HUES48 (cell line): ENCODE data around the gene HK1.
"Not testable (repeated sequence)": the region's sequence is repeated elsewhere in the genome, so short reads cannot be mapped to it uniquely, and the experiment has no call there.

Source experiments
- H3K27ac ChIP-seq: one replicate; pipeline ENCODE4 v1.7.0; 2013; ENCODE audit warnings: low read depth, low read length, inconsistent platforms
- H3K27me3 ChIP-seq: 2 replicates; pipeline ENCODE4 v1.6.1; 2013; ENCODE audit warnings: mild to moderate bottlenecking, low read length; ENCODE audit not compliant: control insufficient read depth, insufficient read depth
- H3K36me3 ChIP-seq: 2 replicates; pipeline ENCODE4 v1.6.1; 2013; ENCODE audit warnings: low read length; ENCODE audit not compliant: control insufficient read depth, insufficient read depth
- H3K4me1 ChIP-seq: 2 replicates; pipeline ENCODE4 v1.6.1; 2013; ENCODE audit warnings: mild to moderate bottlenecking, low read length; ENCODE audit not compliant: control insufficient read depth, insufficient read depth
- H3K4me3 ChIP-seq: 2 replicates; pipeline ENCODE4 v1.5.1; 2013; ENCODE audit warnings: mild to moderate bottlenecking, low read depth, low read length
- H3K9ac ChIP-seq: 2 replicates; pipeline ENCODE4 v1.6.1; 2013; ENCODE audit warnings: mild to moderate bottlenecking, low read depth, low read length, moderate library complexity
- H3K9me3 ChIP-seq: 2 replicates; pipeline ENCODE4 v1.6.1; 2013; ENCODE audit warnings: low read length; ENCODE audit not compliant: control insufficient read depth, insufficient read depth

The HK1 gene

GRCh38 chr10:69242040-69242851, 36.0 kb upstream of the HK1 start:
- Histone ChIP-seq H3K4me1 (no peaks in the 10 kb centered on the region), H3K36me3 (no peaks in the 10 kb centered on the region), H3K27me3 (no peaks in the 10 kb centered on the region), H3K27ac (no peak overlapping the region), H3K4me3 (no peak overlapping the region), H3K9me3 (no peaks in the 10 kb centered on the region), H3K9ac (no peak overlapping the region)

- Histone ChIP-seq H3K9ac (no peak overlapping the region), H3K27ac (no peak overlapping the region), H3K36me3 (no peaks in the 10 kb centered on the region), H3K27me3 (no peaks in the 10 kb centered on the region), H3K9me3 (no peaks in the 10 kb centered on the region), H3K4me3 (no peak overlapping the region), H3K4me1 (no peaks in the 10 kb centered on the region)
These were observed 35.5 kb upstream of the HK1 start for GRCh38 chr10:69242852-69243212.

GRCh38 chr10:69243817-69244216, 34.5 kb upstream of the HK1 start:
- H3K27me3 ChIP-seq: no peaks in the 10 kb centered on the region
- no peaks in the 10 kb centered on the region for H3K9me3 ChIP-seq
- H3K9ac ChIP-seq: no peak overlapping the region
- H3K27ac ChIP-seq: no peak overlapping the region
- no peaks in the 10 kb centered on the region for H3K4me1 ChIP-seq
- no peak overlapping the region for H3K4me3 ChIP-seq
- no peaks in the 10 kb centered on the region for H3K36me3 ChIP-seq

- H3K4me1 ChIP-seq: no peaks in the 10 kb centered on the region
These were observed 32.3 kb upstream of the HK1 start for GRCh38 chr10:69246036-69246435.

DNA sequence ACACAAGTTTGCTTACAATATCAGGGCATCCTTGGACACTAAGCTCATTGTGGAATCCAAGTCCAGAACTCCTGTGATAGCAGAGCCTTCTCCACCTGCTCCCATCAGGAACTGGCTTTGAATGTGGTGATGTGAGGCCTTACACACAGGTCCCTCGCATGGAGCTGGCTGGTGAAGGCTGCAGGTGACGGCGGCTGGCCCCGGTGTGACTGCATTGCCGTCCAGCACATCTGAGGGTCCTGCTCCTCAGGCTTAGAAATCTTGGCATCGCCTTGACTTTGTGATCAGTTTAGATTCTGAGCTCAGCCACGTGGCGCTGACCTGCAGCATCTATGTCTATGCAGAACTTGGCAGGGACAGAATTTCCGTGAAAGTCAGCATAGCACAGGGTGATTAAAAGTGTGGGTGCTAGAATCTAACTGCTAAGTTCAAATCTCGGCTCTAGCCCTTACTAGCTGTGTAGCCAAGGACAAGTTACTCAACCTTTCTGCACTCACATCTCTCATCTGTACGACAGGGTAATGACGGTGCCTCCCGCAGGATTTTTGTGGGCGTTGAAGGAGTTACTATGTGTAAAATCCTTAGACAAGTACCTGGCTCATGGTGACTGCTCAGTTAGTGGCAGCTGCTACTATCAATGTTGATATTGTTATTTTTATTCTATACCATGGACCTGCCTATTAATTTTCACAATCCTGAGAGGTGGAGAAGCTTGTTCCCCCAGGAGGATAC, 31.5 kb upstream of the HK1 start:
- H3K4me1 ChIP-seq: no peaks in the 10 kb centered on the region
- H3K27ac ChIP-seq: no peak overlapping the region
- no peak overlapping the region for H3K4me3 ChIP-seq
- no peak overlapping the region for H3K9ac ChIP-seq
- H3K36me3 ChIP-seq: no peaks in the 10 kb centered on the region
- H3K27me3 ChIP-seq: no peaks in the 10 kb centered on the region
- H3K9me3 ChIP-seq: no peaks in the 10 kb centered on the region

More at GRCh38 chr10:69246036-69246435, 32.3 kb upstream of the HK1 start:
- Histone ChIP-seq H3K36me3 (no peaks in the 10 kb centered on the region), H3K9me3 (no peaks in the 10 kb centered on the region), H3K27me3 (no peaks in the 10 kb centered on the region), H3K4me3 (no peak overlapping the region), H3K9ac (no peak overlapping the region), H3K27ac (no peak overlapping the region)

- no peak overlapping the region for H3K27ac ChIP-seq
- no peaks in the 10 kb centered on the region for H3K36me3 ChIP-seq
- no peaks in the 10 kb centered on the region for H3K9me3 ChIP-seq
- H3K9ac ChIP-seq: no peak overlapping the region
- H3K4me1 ChIP-seq: no peaks in the 10 kb centered on the region
- H3K27me3 ChIP-seq: no peaks in the 10 kb centered on the region
- no peak overlapping the region for H3K4me3 ChIP-seq
These were observed 31.0 kb upstream of the HK1 start for GRCh38 chr10:69247313-69247710.

GRCh38 chr10:69248117-69248730, 30.1 kb upstream of the HK1 start:
- no peaks in the 10 kb centered on the region for H3K9me3 ChIP-seq
- H3K36me3 ChIP-seq: no peaks in the 10 kb centered on the region
- H3K4me3 ChIP-seq: no peak overlapping the region
- H3K27me3 ChIP-seq: no peaks in the 10 kb centered on the region
- no peaks in the 10 kb centered on the region for H3K4me1 ChIP-seq
- H3K27ac ChIP-seq: no peak overlapping the region
- no peak overlapping the region for H3K9ac ChIP-seq

DNA sequence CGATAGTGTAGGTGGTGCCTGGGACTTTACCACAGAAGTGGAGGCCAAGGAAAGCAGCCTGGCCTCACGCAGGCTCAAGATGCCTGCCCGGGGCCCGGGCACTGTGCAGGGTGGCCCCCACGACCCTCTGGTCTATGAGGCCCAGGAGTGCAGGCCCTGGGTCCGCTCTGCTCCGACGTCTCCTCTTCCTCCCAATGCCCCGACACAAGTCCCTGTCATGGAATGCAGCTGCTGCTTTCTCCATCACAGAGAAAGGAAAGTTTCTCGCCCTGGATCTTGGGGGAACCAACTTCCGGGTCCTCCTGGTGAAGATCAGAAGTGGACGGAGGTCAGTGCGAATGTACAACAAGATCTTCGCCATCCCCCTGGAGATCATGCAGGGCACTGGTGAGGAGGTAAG, 28.3 kb upstream of the HK1 start:
- H3K4me1 ChIP-seq: no peaks in the 10 kb centered on the region
- H3K9ac ChIP-seq: no peak overlapping the region
- no peak overlapping the region for H3K4me3 ChIP-seq
- no peaks in the 10 kb centered on the region for H3K36me3 ChIP-seq
- no peaks in the 10 kb centered on the region for H3K9me3 ChIP-seq
- H3K27me3 ChIP-seq: no peaks in the 10 kb centered on the region
- H3K27ac ChIP-seq: no peak overlapping the region

GRCh38 chr10:69251417-69251816, 26.9 kb upstream of the HK1 start:
- not testable (repeated sequence) for H3K9me3 ChIP-seq, H3K4me1 ChIP-seq, H3K27ac ChIP-seq, H3K4me3 ChIP-seq, H3K36me3 ChIP-seq, H3K27me3 ChIP-seq, H3K9ac ChIP-seq

DNA sequence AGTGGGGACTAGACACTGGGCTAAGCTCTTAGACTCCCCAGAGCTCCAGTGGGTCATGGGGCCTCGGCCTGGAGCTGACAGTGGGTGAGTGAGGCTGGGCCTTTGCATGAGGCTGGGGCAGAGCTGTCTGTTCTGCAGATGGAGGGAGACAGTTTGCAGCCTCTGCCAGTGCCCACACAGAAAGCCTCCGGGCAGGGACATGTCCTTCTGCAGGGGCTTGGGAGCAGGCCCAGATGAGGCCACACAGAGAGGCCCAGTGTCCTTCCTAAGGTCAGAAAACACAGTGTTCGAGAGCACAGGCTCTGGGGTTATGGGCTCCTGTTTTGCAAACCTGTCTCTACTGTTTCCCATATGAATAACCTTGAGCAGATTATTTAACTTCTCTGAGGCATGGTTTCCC, 25.1 kb upstream of the HK1 start:
- Histone ChIP-seq H3K4me3 (no peak overlapping the region), H3K27ac (no peak overlapping the region), H3K27me3 (no peaks in the 10 kb centered on the region), H3K9me3 (no peaks in the 10 kb centered on the region), H3K36me3 (no peaks in the 10 kb centered on the region), H3K9ac (no peak overlapping the region), H3K4me1 (no peaks in the 10 kb centered on the region)

DNA sequence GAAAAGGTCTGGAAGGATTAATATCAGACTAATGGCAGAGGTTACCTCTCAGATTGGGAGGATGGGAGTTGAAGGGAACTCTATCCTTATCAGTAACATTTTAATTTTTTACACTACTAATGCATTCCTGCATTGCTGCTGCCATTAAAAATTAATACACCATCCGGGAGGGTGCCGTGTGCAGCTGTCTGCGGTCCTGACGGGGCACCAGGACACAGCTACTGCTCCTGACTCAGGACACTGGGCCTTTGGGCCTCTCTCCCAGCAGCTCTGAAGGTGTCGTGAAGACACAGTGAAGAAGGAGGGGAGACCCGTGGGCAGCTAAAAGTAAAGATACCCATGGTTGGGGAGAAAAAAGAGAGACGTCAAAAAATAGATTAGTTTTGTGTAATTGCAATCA, 23.4 kb upstream of the HK1 start:
- H3K9ac ChIP-seq: no peak overlapping the region
- H3K36me3 ChIP-seq: no peaks in the 10 kb centered on the region
- no peaks in the 10 kb centered on the region for H3K27me3 ChIP-seq
- no peaks in the 10 kb centered on the region for H3K9me3 ChIP-seq
- H3K4me3 ChIP-seq: no peak overlapping the region
- no peaks in the 10 kb centered on the region for H3K4me1 ChIP-seq
- no peak overlapping the region for H3K27ac ChIP-seq
